ENCODE measurements around the gene EFHD1.

The EFHD1 gene

GRCh38 chr2:232666051-232666805 is 32.8 kb downstream of the EFHD1 start:
- H3K4me3 ChIP-seq (ENCODE audit: low read depth in 1 of 2, low read length in 1 of 2): no peak overlapping the region
- TF ChIP-seq CTCF (IDR thresholded peaks at IDR 0.05): no peak
- no peaks in the 10 kb centered on the region for H3K27me3 ChIP-seq
- H3K9me3 ChIP-seq: no peaks in the 10 kb centered on the region
- H3K27ac ChIP-seq: no peak overlapping the region
- H3K36me3 ChIP-seq: no peaks in the 10 kb centered on the region
- no peaks in the 10 kb centered on the region for H3K4me1 ChIP-seq (ENCODE audit: control insufficient read depth in 1 of 2, insufficient read depth in 1 of 2, low read depth in 1 of 2, low read length in 1 of 2)

GRCh38 chr2:232667989-232668583 is 34.7 kb downstream of the EFHD1 start:
- H3K4me1 ChIP-seq (ENCODE audit: control insufficient read depth in 1 of 2, insufficient read depth in 1 of 2, low read depth in 1 of 2, low read length in 1 of 2): no peaks in the 10 kb centered on the region
- no peaks in the 10 kb centered on the region for H3K9me3 ChIP-seq
- no peaks in the 10 kb centered on the region for H3K27me3 ChIP-seq
- H3K4me3 ChIP-seq (ENCODE audit: low read depth in 1 of 2, low read length in 1 of 2): no peak overlapping the region
- no peaks in the 10 kb centered on the region for H3K36me3 ChIP-seq
- no peak overlapping the region for H3K27ac ChIP-seq
- TF ChIP-seq CTCF (IDR thresholded peaks at IDR 0.05): no peak

- H3K9me3 ChIP-seq: no peaks in the 10 kb centered on the region
- TF ChIP-seq CTCF (IDR thresholded peaks at IDR 0.05): no peak
- H3K4me3 ChIP-seq (ENCODE audit: low read depth in 1 of 2, low read length in 1 of 2): no peak overlapping the region
- no peak overlapping the region for H3K27ac ChIP-seq
- no peaks in the 10 kb centered on the region for H3K36me3 ChIP-seq
- H3K27me3 ChIP-seq: no peaks in the 10 kb centered on the region
- no peaks in the 10 kb centered on the region for H3K4me1 ChIP-seq (ENCODE audit: control insufficient read depth in 1 of 2, insufficient read depth in 1 of 2, low read depth in 1 of 2, low read length in 1 of 2)
These were observed 35.5 kb downstream of the EFHD1 start for GRCh38 chr2:232668805-232669444.

- no peaks in the 10 kb centered on the region for H3K36me3 ChIP-seq
- H3K9me3 ChIP-seq: no peaks in the 10 kb centered on the region
- no peak for TF ChIP-seq CTCF (IDR thresholded peaks at IDR 0.05)
- no peaks in the 10 kb centered on the region for H3K4me1 ChIP-seq (ENCODE audit: control insufficient read depth in 1 of 2, insufficient read depth in 1 of 2, low read depth in 1 of 2, low read length in 1 of 2)
- no peak overlapping the region for H3K4me3 ChIP-seq (ENCODE audit: low read depth in 1 of 2, low read length in 1 of 2)
- no peaks in the 10 kb centered on the region for H3K27me3 ChIP-seq
- no peak overlapping the region for H3K27ac ChIP-seq
These were observed 39.2 kb downstream of the EFHD1 start for GRCh38 chr2:232672588-232672987.

- Histone ChIP-seq H3K27me3 (no peaks in the 10 kb centered on the region), H3K4me3 (ENCODE audit: low read depth in 1 of 2, low read length in 1 of 2) (no peak overlapping the region), H3K4me1 (ENCODE audit: control insufficient read depth in 1 of 2, insufficient read depth in 1 of 2, low read depth in 1 of 2, low read length in 1 of 2) (no peaks in the 10 kb centered on the region), H3K27ac (no peak overlapping the region), H3K36me3 (no peaks in the 10 kb centered on the region), H3K9me3 (no peaks in the 10 kb centered on the region)
- TF ChIP-seq CTCF (IDR thresholded peaks at IDR 0.05): no peak
These were observed 41.1 kb downstream of the EFHD1 start for GRCh38 chr2:232674491-232674890.
